Stimulated activated CD4-positive, alpha-beta T cell treated with anti-CD3 and anti-CD28 coated beads, Interleukin-1b, Interleukin-23, amount 100 ng/mL, for 4 hours (primary cell): ENCODE measurements around the gene ELP4.

Experiments used
- DNase-seq, 2 donors: peaks; one replicate each; pipeline ENCODE4 v3.0.0-alpha.2; 2020; ENCODE audit warnings: low read depth in 2 of 2

The ELP4 gene

DNA sequence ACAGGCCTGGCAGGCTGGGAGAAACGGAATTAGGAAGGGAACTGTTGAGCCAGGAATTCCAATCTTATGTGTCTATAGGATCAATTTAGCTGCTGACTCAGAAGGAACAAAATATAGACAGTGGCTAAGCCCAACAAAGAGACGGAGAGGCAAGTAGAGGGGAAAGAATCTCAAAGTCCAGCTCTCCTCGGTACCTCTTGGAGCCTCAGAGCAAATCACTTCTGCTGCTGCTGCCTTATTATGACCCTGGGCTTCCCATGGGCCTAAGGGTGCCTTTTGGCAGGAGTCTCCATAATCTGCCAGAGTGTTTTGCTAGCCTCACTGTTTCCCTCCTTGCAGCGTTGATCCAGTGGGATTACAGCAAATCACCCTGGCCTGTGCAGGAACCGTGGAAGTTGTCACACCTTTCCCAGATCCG, 269.8 kb downstream of the ELP4 start:
- DNase-seq = no peak

DNA sequence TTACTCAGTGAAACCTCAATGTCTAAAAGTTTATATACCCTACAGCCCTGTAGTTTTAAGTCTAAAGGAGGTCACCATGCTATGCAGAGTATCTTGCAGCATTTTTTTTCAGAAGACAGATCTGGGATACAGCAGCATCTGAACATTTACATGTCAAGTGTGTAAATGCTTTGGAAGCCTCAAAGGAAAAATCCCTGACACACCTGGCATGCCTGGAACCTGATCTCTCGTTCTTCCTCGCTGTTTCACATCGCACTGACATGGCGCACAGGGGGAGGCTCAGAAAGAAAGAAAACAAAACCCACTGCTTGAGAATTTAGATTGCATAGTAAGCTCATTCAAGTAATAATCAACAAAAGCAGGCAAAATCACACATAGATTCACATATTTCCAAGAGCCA, 270.5 kb downstream of the ELP4 start:
- DNase-seq = no peak

GRCh38 chr11:31780480-31780971, 271.0 kb downstream of the ELP4 start:
- no peak for DNase-seq

DNA sequence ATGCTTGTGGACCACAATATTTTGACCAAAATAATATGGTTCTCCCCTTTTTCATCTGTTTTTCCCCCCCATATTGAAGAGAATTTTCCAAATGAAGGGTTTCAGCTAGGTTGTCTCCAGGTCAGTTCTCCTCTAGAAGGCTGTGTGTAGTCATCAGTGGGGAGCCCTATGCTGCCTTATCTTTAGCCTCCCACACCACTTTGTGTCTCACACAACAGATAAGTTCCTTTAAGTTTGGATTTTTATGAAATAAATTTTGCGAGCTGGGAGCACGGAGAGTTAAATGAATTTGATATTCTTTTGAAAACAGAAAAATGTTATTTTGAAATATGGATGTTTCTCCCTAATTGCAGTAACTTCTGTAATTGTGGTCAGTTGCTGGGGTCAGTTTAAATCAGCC, 272.7 kb downstream of the ELP4 start:
- DNase-seq = no peak

DNA sequence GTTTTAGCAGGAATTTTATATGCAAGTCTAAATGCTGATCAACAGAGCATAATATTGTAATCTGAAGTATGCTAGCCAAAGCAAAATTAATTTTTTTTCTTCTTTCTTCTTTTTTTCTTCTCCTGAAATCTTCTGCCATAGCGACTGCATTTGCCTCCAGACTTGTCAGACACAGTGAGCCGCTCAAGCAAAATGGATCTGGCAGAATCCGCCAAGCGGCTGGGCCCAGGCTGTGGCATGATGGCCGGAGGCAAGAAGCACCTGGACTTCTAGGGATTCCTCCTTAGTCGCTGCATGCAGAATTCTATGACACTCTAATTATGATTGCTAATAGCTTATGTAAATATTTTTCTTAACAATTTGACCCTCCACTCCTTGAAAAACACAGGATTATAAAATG, 273.7 kb downstream of the ELP4 start:
- no peak for DNase-seq

- no peak for DNase-seq
Observed at GRCh38 chr11:31784611-31785010, 275.0 kb downstream of the ELP4 start.

DNA sequence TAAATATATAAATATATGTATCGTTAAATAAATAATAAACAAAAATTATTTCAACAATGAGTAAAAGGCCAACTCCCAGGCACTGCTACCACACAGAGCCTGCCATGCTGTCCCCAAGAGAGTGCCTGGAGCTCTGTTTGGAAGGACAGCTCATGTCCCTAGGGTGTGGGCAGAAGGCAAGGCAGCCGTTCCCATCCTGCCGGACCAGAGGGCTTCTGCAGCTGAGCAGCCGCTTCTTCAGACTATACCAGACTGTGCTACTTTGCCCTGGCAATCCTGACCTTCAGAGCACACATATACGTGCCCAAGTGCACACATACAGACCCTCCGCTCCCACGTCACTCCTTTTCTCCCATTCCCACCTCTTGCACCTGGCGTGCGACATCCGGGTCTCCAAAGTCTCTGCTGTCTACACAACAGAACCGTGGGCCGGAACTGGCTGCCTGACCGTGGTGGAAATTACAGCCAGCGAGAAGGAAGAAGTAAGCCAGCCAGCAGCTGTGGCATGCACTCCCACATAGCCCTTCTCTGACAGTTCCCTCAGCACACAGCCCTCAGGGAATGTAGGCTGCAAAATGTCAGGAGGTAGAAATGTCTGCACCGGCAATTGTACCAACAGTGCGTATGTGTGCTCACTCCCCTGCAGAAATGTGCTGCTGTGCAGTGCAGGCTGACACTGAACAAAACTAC, 277.6 kb downstream of the ELP4 start:
- no peak for DNase-seq

DNA sequence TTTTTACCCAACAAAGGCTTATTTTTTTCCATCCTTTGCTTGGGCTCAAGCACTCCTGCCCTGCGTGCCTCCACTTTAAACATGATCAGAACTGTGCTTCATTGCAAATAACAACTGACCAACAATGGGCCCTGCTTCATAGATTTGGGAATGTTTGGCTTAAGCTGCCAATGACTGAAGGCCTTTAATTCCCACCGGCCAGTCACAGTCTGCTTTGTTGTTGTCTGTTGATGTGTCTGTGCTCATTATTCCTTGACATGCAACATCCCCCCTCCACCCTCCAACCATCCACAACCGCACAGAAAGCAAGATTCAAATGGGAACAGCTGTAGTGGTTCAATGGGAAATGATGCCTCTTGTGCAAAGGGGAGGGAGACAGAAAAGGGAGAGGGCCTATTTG, 278.5 kb downstream of the ELP4 start:
- no peak for DNase-seq

- DNase-seq = no peak
Observed at GRCh38 chr11:31790649-31791048, 281.1 kb downstream of the ELP4 start.

- no peak for DNase-seq
Observed at GRCh38 chr11:31792036-31792435, 282.5 kb downstream of the ELP4 start.

DNA sequence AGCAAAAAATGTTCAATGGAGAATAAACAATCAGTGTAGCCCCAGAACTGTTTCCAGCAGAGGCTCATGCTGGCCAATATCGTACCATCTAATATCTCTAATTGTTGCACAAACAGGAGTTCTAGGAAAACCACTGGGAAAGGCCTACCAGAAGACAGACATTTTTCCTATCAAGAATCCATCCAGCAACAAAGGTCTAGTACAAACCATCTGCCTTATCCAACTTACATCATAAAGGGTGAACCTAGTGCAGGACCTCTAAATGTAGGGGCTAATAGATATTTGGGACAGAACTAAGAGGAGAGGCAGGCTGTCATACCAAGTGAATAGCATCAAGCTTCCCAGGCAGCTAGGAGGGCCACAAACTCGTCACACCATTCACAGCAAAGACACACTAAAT, 282.9 kb downstream of the ELP4 start:
- no peak for DNase-seq

GRCh38 chr11:31793264-31793663, 283.7 kb downstream of the ELP4 start:
- no peak for DNase-seq

DNA sequence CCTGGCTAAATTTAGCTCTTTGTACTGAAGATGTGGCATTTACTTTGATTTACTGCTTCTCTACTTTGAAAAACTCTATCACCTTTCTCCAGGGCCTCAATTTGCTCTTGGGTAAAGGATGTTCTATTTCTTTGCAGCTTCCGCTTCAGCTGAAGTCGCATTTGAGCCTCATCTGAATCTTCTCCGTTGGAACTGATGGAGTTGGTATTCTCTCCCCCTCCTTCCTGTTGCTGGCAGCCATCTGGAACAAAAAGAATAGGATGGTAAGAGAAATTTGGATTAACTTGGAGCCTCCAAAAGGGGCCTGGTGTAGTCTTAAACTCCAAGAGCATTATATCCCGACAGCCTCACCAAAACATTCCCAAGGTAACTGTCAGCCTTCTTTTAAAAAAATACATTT, 285.0 kb downstream of the ELP4 start:
- DNase-seq = no peak

DNA sequence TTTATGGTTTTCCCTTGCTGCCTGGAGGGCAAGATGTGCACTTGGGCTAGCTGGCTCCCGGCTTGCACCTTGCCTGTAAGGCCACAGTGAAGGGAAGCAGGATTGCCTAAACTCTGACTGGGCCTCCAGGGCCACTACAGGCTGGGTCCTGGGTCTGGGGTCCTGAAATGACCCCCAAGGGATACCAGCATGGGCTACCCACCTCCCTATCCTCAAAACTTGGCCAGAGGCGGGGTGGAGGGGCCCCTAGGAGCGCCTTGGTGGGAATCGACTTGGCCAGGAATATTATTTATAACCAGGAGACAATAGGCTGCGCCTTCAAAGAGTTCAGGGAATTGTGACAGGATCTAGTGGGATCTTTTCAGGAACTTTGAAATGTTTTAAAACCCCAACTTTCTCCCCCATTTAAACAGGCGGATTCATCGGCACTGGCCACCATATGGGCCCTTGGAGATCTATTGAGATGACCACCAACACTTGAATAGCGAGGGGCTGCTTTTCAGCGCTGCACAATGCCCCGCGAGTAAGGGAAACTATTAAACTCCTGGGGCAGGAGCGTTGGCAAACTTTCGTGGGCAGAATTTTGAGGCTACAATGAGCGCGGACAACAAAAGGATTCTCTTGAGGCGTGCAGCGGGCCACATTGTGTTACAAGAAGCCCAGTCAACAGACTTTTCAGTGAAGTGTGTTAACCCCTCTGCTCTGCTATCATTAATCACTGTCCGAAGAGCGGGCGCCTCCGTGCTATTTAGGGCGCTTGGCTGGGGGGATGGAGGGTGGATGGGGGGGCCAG, 286.3 kb downstream of the ELP4 start:
- no peak for DNase-seq

- no peak for DNase-seq
Observed at GRCh38 chr11:31796499-31797189, 287.1 kb downstream of the ELP4 start.

- DNase-seq = no peak
Observed at GRCh38 chr11:31797190-31798056, 287.9 kb downstream of the ELP4 start.

DNA sequence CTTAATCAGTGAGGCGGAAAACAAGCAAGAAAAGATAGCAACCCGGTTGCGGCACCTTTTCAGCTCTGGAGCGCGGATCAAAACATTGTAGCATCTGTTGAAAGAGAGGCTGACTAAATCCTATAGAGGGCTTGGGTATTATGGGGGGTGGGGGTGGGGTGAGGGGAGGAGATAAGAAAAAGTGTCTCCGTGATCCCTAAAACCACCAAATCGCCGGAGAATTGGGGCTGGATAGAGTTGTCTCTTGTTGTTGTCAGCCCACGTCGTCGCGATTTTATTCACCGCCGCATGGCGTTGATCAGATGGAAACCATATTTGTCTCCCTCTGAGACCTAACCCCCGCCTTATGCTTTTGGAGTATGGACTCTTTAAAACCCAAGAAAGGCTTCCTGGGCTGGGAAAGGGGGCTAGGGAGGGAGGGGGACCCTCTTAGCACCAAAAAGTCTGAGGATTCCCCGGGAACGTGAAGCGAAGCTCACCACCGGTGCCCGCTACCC, 288.5 kb downstream of the ELP4 start:
- no peak for DNase-seq

DNA sequence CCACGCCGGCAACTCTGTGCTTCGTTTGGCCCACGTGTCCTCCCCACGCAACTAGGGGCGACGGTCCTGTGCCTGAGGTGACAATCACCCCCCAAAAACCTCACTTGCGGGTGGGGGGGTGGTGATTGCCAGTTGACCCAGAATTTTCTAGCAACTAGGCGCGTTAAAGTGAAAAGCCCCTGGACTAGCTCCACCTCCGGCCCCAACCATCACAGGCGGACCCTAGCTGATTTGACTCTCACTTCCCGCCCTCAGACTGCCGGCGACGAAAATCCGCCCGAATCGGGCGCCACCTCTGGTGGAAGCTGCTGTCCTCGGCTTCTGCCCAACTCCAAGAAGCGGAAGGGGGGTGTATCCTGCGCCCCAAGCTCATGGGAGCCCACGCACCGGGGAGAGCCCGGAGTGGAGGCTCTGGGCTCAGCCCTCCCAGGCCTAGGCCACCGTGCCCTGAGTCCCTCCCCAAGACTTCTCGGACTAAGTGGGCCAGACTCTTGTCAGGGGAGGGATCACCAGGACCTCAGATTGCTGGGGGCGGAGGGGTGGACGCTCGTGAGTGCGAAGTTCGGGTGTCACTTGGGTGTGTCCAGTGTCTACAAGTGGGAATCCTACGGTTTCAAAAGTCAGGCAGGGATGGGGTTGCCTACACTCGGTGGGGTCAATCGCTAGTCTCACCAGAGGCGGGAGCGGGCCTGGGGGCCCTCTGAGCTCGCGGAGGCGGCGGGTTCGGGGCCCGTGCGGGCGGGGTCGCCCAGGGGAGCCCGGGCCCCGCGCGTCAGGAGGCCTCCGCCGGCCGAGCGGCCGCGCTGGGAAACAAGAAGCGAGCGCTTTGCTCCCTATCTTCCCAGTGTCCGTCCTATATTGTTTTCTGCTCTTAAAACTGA, 289.2 kb downstream of the ELP4 start:
- DNase-seq = no peak

DNA sequence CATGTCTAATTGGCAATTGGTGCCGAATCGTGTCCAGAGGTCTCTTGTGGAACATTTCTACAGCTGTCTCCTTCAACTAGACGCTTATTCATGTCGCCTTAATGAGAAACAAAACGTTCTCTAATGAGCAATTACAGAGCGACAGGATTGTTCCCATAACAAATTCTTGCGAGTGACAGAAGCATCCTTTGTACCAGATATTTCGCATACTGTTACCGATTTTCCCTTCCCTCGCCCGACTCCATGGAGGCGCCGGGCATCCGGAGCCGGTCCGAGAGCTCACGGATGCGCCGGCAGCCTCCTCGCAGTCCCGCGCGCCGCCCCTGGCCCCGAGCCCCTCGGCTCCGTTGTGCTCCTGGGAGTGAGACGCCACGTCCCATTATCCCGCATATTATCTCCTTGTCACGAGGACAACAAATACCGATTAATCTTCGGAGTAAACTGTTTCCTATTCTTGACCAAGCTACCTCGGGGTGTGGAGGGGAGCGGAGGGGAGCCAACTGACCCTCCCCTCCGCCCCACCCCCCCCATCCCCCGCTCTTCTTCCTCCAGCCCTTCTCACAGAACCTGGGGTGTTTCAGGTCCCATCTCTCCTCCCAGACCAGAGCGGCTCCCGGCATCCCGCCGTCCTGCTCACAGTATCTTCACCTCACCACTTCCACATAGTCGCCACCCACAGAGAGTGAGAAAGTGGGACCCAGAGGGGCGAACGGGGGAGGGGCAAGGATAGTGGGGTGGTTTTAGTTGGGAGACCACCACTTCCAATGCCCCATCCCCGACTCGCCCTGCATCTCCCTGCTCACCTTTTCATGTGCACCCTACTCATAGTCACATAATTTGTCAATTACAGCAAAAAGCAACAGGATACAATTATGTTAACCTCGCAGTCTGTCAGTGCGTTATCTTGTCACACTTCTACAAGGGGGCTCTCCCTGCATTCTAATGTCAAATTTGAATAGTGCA, 290.1 kb downstream of the ELP4 start:
- DNase-seq = no peak
